Stimulated activated naive CD8-positive, alpha-beta T cell treated with anti-CD3 and anti-CD28 coated beads, Interleukin-15, Interleukin-2, amounts not matched to agents 100 ng/mL and 50 ng/mL, for 24 hours (primary cell): ENCODE results near the gene TSPAN14.

Experiments
- H3K27ac Mint-ChIP-seq: one replicate; pipeline ENCODE4 v1.8.0; 2021; ENCODE audit warnings: mild to moderate bottlenecking, mixed read lengths
- H3K27me3 Mint-ChIP-seq: one replicate; pipeline ENCODE4 v1.8.0; 2021; ENCODE audit warnings: mixed read lengths
- H3K36me3 Mint-ChIP-seq: one replicate; pipeline ENCODE4 v1.8.0; 2021; ENCODE audit warnings: low read depth, mixed read lengths
- H3K4me1 Mint-ChIP-seq: one replicate; pipeline ENCODE4 v1.8.0; 2021; ENCODE audit warnings: low read depth, mixed read lengths
- H3K4me3 Mint-ChIP-seq: one replicate; pipeline ENCODE4 v1.8.0; 2021; ENCODE audit warnings: mild to moderate bottlenecking, mixed read lengths
- H3K9me3 Mint-ChIP-seq: one replicate; pipeline ENCODE4 v1.8.0; 2021; ENCODE audit warnings: mixed read lengths

The TSPAN14 gene

GRCh38 chr10:80504897-80505465, 50.9 kb downstream of the TSPAN14 start:
- Mint-ChIP-seq H3K27me3 (no peaks in the 10 kb centered on the region), H3K27ac (peak overlapping the region; percentile 95), H3K4me1 (peaks cover 64% of the 10 kb centered on the region), H3K9me3 (no peaks in the 10 kb centered on the region), H3K4me3 (no peak overlapping the region), H3K36me3 (peaks cover 22% of the 10 kb centered on the region)

GRCh38 chr10:80506189-80506575, 52.1 kb downstream of the TSPAN14 start:
- peaks cover 34% of the 10 kb centered on the region for H3K36me3 Mint-ChIP-seq
- H3K4me1 Mint-ChIP-seq, result peaks cover 64% of the 10 kb centered on the region
- no peak overlapping the region for H3K27ac Mint-ChIP-seq
- no peaks in the 10 kb centered on the region for H3K9me3 Mint-ChIP-seq
- H3K4me3 Mint-ChIP-seq, result no peak overlapping the region
- no peaks in the 10 kb centered on the region for H3K27me3 Mint-ChIP-seq

GRCh38 chr10:80506836-80507487, 52.9 kb downstream of the TSPAN14 start:
- H3K4me1 Mint-ChIP-seq, result peaks cover 62% of the 10 kb centered on the region
- H3K9me3 Mint-ChIP-seq, result no peaks in the 10 kb centered on the region
- peaks cover 41% of the 10 kb centered on the region for H3K36me3 Mint-ChIP-seq
- no peaks in the 10 kb centered on the region for H3K27me3 Mint-ChIP-seq
- H3K27ac Mint-ChIP-seq, result no peak overlapping the region
- no peak overlapping the region for H3K4me3 Mint-ChIP-seq

DNA sequence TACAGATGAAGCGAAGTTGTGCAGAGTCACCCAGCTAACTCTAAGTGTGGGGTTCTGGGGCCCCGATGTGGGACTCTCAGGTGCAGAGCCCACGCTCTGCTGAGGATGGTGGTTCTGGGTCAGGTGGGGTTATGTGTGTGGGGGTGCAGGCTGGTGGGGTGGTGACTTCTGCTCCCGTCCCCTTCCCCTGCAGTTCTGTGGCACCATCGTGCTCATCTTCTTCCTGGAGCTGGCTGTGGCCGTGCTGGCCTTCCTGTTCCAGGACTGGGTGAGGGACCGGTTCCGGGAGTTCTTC, 54.9 kb downstream of the TSPAN14 start:
- Mint-ChIP-seq H3K9me3 (no peaks in the 10 kb centered on the region), H3K36me3 (peaks cover 54% of the 10 kb centered on the region), H3K4me1 (peaks cover 41% of the 10 kb centered on the region), H3K27me3 (no peaks in the 10 kb centered on the region), H3K27ac (peak overlapping the region; percentile 16), H3K4me3 (no peak overlapping the region)

DNA sequence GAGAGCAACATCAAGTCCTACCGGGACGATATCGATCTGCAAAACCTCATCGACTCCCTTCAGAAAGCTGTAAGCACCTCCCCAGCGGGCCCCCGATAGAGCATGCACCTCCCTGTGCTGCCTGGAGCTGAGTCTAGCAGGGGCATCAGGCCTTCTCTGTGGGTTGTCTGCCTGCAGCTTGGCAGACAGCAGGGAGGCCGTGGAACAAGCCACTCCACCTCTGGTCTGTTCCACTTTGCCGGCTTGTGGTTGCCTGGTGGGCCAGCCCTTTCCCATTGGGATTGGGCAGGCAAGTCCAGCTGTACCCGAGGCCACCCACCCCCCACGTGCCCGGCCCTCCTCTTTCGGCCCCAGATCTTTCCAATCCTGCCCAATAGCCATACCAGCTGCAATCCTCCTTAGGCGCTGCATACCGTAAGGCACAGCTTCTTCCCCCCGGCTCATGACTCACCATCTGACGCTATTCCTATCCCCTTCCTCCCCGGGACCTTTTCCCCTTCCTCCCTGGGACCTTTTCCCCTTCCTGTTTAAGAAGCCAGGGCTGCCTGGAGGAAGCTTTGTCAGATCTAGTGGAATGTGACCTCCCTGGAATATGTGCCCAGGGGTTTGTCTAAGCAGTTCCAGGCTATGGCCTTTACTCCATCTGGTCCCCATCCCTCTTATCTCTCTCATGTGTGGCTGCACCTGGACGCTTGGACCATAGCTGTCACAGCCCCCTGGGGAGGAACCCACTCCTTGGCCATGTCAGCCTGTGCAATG, 55.5 kb downstream of the TSPAN14 start:
- H3K36me3 Mint-ChIP-seq, result peaks cover 59% of the 10 kb centered on the region
- peaks cover 36% of the 10 kb centered on the region for H3K4me1 Mint-ChIP-seq
- H3K27ac Mint-ChIP-seq, result peak overlapping the region; percentile 45
- no peaks in the 10 kb centered on the region for H3K9me3 Mint-ChIP-seq
- no peaks in the 10 kb centered on the region for H3K27me3 Mint-ChIP-seq
- H3K4me3 Mint-ChIP-seq, result no peak overlapping the region

- Mint-ChIP-seq H3K9me3 (no peaks in the 10 kb centered on the region), H3K27ac (peak overlapping the region; percentile 81), H3K27me3 (no peaks in the 10 kb centered on the region), H3K4me3 (no peak overlapping the region), H3K4me1 (peaks cover 33% of the 10 kb centered on the region), H3K36me3 (peaks cover 69% of the 10 kb centered on the region)
These were observed 58.0 kb downstream of the TSPAN14 start for GRCh38 chr10:80512031-80512526.

GRCh38 chr10:80513106-80513505, 59.0 kb downstream of the TSPAN14 start:
- Mint-ChIP-seq H3K4me1 (peaks cover 34% of the 10 kb centered on the region), H3K9me3 (no peaks in the 10 kb centered on the region), H3K27me3 (no peaks in the 10 kb centered on the region), H3K4me3 (no peak overlapping the region), H3K27ac (no peak overlapping the region), H3K36me3 (peaks cover 72% of the 10 kb centered on the region)

DNA sequence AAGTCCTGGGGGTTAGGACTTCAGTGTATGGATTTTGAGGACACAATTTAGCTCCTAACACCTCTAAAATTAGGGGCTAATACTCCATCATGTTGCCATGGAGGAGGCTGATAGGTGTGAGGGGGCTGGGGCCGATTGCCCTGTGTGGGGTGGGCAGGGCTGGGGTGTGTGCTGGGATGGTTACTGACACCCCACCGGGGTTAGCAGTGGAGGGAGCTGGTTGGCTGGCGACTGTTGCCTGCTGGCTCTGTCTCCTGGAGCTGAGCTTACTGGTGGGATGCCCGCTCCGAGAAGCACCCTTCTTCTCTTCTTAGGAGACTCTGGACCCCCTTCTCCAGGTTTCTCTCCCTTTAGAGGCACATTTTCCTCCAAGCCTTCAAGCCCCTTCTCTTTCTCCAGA, 61.4 kb downstream of the TSPAN14 start:
- Mint-ChIP-seq H3K27ac (no peak overlapping the region), H3K4me1 (peaks cover 38% of the 10 kb centered on the region), H3K36me3 (peaks cover 63% of the 10 kb centered on the region), H3K4me3 (no peak overlapping the region), H3K9me3 (no peaks in the 10 kb centered on the region), H3K27me3 (no peaks in the 10 kb centered on the region)

DNA sequence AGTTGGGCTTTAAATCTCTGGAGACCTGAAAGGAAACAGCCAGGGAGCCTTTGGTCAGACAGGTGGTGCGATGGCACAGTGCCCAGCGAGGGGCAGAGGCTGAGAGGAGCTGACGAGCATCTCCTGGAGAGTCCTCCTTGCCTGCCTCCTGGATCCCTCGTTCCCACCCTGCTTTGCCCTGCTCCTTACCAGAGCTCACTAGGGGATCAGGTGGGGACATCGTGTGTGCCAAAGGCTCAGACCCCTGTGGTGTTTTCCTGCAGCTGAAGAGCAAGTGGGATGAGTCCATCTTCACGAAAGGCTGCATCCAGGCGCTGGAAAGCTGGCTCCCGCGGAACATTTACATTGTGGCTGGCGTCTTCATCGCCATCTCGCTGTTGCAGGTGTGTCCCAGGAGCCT, 61.8 kb downstream of the TSPAN14 start:
- no peak overlapping the region for H3K27ac Mint-ChIP-seq
- H3K4me1 Mint-ChIP-seq, result peaks cover 38% of the 10 kb centered on the region
- no peak overlapping the region for H3K4me3 Mint-ChIP-seq
- H3K36me3 Mint-ChIP-seq, result peaks cover 59% of the 10 kb centered on the region
- H3K9me3 Mint-ChIP-seq, result no peaks in the 10 kb centered on the region
- H3K27me3 Mint-ChIP-seq, result no peaks in the 10 kb centered on the region

GRCh38 chr10:80516506-80517075, 62.5 kb downstream of the TSPAN14 start:
- H3K4me3 Mint-ChIP-seq, result no peak overlapping the region
- peaks cover 53% of the 10 kb centered on the region for H3K36me3 Mint-ChIP-seq
- H3K27me3 Mint-ChIP-seq, result no peaks in the 10 kb centered on the region
- no peaks in the 10 kb centered on the region for H3K9me3 Mint-ChIP-seq
- peak overlapping the region; percentile 66 for H3K27ac Mint-ChIP-seq
- H3K4me1 Mint-ChIP-seq, result peaks cover 32% of the 10 kb centered on the region

DNA sequence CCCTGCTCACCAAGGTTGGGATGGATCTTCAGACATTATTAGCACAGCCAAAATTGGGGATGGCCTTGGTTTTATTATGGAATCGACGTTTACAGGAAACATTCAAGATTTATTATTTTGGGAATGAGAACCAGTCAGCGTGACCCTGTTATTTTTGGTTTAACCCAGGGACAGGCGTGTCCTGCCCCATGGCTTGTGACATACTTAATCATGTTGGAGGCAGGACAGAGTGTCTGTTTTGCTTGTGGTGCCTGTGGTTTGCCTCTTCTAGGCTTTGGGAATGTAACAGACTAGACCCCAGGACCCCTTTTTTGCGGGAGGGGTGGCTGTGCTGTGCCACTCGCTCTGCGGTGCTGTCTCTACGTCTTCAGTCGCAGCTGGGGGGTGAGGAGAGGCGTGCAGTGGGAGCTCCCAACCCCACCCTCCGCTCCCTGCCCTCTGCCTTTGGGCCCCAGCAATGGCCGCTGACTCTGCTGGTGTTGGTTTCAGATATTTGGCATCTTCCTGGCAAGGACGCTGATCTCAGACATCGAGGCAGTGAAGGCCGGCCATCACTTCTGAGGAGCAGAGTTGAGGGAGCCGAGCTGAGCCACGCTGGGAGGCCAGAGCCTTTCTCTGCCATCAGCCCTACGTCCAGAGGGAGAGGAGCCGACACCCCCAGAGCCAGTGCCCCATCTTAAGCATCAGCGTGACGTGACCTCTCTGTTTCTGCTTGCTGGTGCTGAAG, 63.5 kb downstream of the TSPAN14 start:
- Mint-ChIP-seq H3K4me1 (peaks cover 32% of the 10 kb centered on the region), H3K27me3 (no peaks in the 10 kb centered on the region), H3K9me3 (no peaks in the 10 kb centered on the region), H3K4me3 (no peak overlapping the region), H3K27ac (no peak overlapping the region), H3K36me3 (peaks cover 45% of the 10 kb centered on the region)

GRCh38 chr10:80518143-80518806, 64.2 kb downstream of the TSPAN14 start:
- Mint-ChIP-seq H3K27me3 (no peaks in the 10 kb centered on the region), H3K9me3 (no peaks in the 10 kb centered on the region)

GRCh38 chr10:80518807-80519360, 64.8 kb downstream of the TSPAN14 start:
- no peaks in the 10 kb centered on the region for H3K27me3 Mint-ChIP-seq
- peak overlapping the region; percentile 61 for H3K27ac Mint-ChIP-seq
- no peak overlapping the region for H3K4me3 Mint-ChIP-seq
- H3K36me3 Mint-ChIP-seq, result peaks cover 35% of the 10 kb centered on the region
- H3K9me3 Mint-ChIP-seq, result no peaks in the 10 kb centered on the region
- H3K4me1 Mint-ChIP-seq, result peaks cover 41% of the 10 kb centered on the region

More at GRCh38 chr10:80518143-80518806, 64.2 kb downstream of the TSPAN14 start:
- peaks cover 37% of the 10 kb centered on the region for H3K4me1 Mint-ChIP-seq
- no peak overlapping the region for H3K4me3 Mint-ChIP-seq
- H3K27ac Mint-ChIP-seq, result peak overlapping the region; percentile 61
- peaks cover 41% of the 10 kb centered on the region for H3K36me3 Mint-ChIP-seq
